Effector memory CD4-positive, alpha-beta T cell (primary cell): ENCODE results near the gene GPR152.

Source experiments
- DNase-seq, 3 donors: peaks; one replicate each; pipeline ENCODE4 v3.0.0-alpha.2; 2020
- H3K27ac ChIP-seq: 2 replicates; pipeline ENCODE4 v1.7.0; 2013; ENCODE audit warnings: mild to moderate bottlenecking, low read length, moderate library complexity; ENCODE audit not compliant: insufficient read depth, poor library complexity, severe bottlenecking
- H3K27me3 ChIP-seq: replicated peaks from 2 replicates; pipeline ENCODE4 v1.7.0; 2013; ENCODE audit warnings: mild to moderate bottlenecking, low read length; ENCODE audit not compliant: insufficient read depth, control insufficient read depth, poor library complexity, severe bottlenecking
- H3K36me3 ChIP-seq: 2 replicates; pipeline ENCODE4 v1.7.0; 2013; ENCODE audit warnings: mild to moderate bottlenecking, low read length, moderate library complexity; ENCODE audit not compliant: control insufficient read depth, insufficient read depth
- H3K4me1 ChIP-seq: 2 replicates; pipeline ENCODE4 v1.7.0; 2013; ENCODE audit warnings: low read length, mild to moderate bottlenecking; ENCODE audit not compliant: control insufficient read depth, insufficient read depth, poor library complexity, severe bottlenecking
- H3K4me3 ChIP-seq: 2 replicates; pipeline ENCODE4 v1.7.0; 2013; ENCODE audit warnings: low read length, low read depth, mild to moderate bottlenecking; ENCODE audit not compliant: insufficient read depth, poor library complexity, severe bottlenecking
- H3K9me3 ChIP-seq: 2 replicates; pipeline ENCODE4 v1.7.0; 2013; ENCODE audit warnings: mild to moderate bottlenecking, low read length, moderate library complexity; ENCODE audit not compliant: control insufficient read depth

The GPR152 gene

GRCh38 chr11:67423466-67423865 lies 29.1 kb downstream of the GPR152 start:
- Histone ChIP-seq H3K4me1 (peaks cover 34% of the 10 kb centered on the region), H3K27me3 (no peaks in the 10 kb centered on the region), H3K9me3 (no peaks in the 10 kb centered on the region), H3K4me3 (no peak overlapping the region), H3K36me3 (no peaks in the 10 kb centered on the region), H3K27ac (no peak overlapping the region)
- DNase-seq = no peak

- Histone ChIP-seq H3K36me3 (no peaks in the 10 kb centered on the region), H3K4me3 (no peak overlapping the region), H3K27me3 (no peaks in the 10 kb centered on the region), H3K9me3 (no peaks in the 10 kb centered on the region), H3K4me1 (peaks cover 39% of the 10 kb centered on the region), H3K27ac (no peak overlapping the region)
- no peak for DNase-seq
Measured at GRCh38 chr11:67422891-67423290, 29.6 kb downstream of the GPR152 start.

DNA sequence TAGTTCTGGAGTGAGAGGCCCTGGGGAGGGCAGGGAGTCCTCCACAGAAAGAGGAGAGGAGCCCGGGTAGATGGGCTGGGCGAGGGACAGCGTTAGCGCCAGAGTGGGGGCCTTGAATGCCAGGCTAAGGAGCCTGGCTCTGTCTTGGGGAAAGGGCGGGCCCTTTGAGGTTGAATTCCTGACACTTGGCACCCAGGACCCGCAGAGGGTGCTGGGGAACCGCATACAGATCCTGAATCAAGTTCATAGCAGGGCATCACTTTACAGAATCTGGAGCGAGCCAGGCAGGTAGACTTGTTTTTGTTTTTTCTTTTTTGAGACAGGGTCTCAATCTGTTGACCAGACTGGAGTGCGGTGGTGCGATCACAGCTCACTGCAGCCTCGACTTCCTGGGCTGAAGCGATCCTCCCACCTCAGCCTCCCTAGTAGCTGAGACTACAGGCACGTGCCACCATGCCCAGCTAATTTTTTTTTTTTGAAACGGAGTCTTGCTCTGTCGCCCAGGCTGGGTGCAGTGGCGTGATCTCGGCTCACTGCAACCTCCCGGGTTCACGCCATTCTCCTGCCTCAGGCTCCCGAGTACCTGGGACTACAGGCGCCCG lies 31.0 kb downstream of the GPR152 start:
- H3K27ac ChIP-seq = peak overlapping the region; percentile 68
- no peaks in the 10 kb centered on the region for H3K36me3 ChIP-seq
- no peaks in the 10 kb centered on the region for H3K9me3 ChIP-seq
- DNase-seq = no peak
- no peak overlapping the region for H3K4me3 ChIP-seq
- H3K27me3 ChIP-seq = no peaks in the 10 kb centered on the region
- peaks cover 45% of the 10 kb centered on the region for H3K4me1 ChIP-seq

GRCh38 chr11:67420646-67421429 lies 31.7 kb downstream of the GPR152 start:
- H3K4me3 ChIP-seq = peak overlapping the region; percentile 53

GRCh38 chr11:67420147-67420645 lies 32.3 kb downstream of the GPR152 start:
- Histone ChIP-seq H3K27me3 (no peaks in the 10 kb centered on the region), H3K4me3 (peak overlapping the region; percentile 53), H3K27ac (peak overlapping the region; percentile 68), H3K36me3 (no peaks in the 10 kb centered on the region), H3K4me1 (peaks cover 55% of the 10 kb centered on the region), H3K9me3 (no peaks in the 10 kb centered on the region)
- no peak for DNase-seq

More at GRCh38 chr11:67420646-67421429, 31.7 kb downstream of the GPR152 start:
- Histone ChIP-seq H3K27ac (peak overlapping the region; percentile 68), H3K9me3 (no peaks in the 10 kb centered on the region), H3K27me3 (no peaks in the 10 kb centered on the region), H3K4me1 (peaks cover 52% of the 10 kb centered on the region), H3K36me3 (no peaks in the 10 kb centered on the region)
- peak; percentile 96 to 98 (median 97) for DNase-seq

GRCh38 chr11:67419325-67420049 lies 33.0 kb downstream of the GPR152 start:
- H3K4me1 ChIP-seq = peaks cover 62% of the 10 kb centered on the region
- peak overlapping the region; percentile 68 for H3K27ac ChIP-seq
- H3K36me3 ChIP-seq = no peaks in the 10 kb centered on the region
- H3K4me3 ChIP-seq = peak overlapping the region; percentile 53
- H3K9me3 ChIP-seq = no peaks in the 10 kb centered on the region
- DNase-seq = no peak
- no peaks in the 10 kb centered on the region for H3K27me3 ChIP-seq

GRCh38 chr11:67418476-67419281 lies 33.9 kb downstream of the GPR152 start:
- peak overlapping the region; percentile 53 for H3K4me3 ChIP-seq
- no peaks in the 10 kb centered on the region for H3K36me3 ChIP-seq
- no peak for DNase-seq
- no peaks in the 10 kb centered on the region for H3K27me3 ChIP-seq
- H3K27ac ChIP-seq = peak overlapping the region; percentile 78
- H3K4me1 ChIP-seq = peaks cover 64% of the 10 kb centered on the region
- no peaks in the 10 kb centered on the region for H3K9me3 ChIP-seq

DNA sequence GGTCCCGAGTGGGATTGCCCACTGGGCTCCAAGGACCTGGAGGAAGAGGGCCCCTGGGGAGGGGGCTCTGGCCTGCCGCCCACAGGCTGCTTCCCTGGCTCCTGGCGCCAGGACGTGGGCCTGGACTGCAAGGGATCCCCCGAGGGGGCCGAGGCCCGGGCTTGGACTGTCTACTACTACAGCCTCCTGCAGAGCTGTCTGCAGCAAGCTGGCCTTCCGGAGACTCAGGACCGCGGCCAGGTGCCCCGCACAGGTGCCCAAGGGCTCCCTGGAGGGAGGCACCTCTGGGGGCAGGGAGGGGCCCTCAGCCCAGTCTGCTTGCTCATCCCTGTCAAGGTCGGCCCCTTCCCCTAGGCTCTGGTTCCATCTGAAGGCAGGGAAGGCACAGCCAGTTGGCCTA lies 35.1 kb downstream of the GPR152 start:
- Histone ChIP-seq H3K27ac (peak overlapping the region; percentile 78), H3K4me3 (peak overlapping the region; percentile 31), H3K4me1 (peaks cover 77% of the 10 kb centered on the region), H3K27me3 (no peaks in the 10 kb centered on the region), H3K36me3 (no peaks in the 10 kb centered on the region), H3K9me3 (no peaks in the 10 kb centered on the region)
- DNase-seq = no peak

DNA sequence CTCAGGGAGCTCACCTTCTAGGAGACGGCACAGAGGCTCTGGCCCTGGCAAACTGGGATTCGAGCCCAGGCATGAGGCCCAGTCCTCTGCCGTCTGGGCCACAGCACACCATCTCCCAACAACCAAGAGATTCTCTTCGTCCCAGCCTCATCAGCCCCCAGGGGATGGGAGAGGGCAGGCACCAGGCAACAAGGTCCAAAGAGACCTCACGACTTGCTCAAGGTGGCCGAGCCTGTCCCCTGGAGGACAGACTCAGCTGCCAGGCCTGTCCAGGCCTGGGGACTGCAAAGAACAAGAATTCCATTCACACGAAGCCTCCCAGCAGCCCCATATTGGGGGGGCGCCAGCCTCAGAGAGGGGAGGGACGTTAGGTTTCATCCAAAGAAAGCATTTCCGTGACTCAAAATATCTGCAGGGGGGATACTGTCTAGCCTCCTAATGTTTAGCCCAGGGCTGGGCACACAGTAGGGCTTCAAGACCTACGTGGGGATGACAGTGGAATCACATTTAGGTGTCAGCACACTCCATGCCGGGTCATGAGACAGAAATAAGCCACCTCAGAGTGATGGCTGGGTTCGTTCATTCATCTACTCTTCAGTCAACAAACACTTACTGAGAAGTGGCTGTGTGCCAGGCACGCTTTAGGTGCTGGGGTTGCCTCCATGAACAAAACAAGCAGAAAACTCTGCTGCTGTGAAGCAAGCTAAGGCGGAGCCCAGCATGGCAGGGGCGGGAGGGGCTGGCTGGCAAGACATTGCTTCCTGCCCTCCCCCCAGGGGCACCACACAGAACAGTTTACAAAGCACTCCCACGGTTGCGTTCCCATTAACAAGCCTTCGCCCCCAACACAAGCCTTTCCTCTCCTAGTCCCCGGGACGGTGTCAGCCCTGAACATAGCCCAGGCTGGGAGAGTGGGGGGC lies 35.9 kb downstream of the GPR152 start:
- Histone ChIP-seq H3K27me3 (no peaks in the 10 kb centered on the region), H3K36me3 (no peaks in the 10 kb centered on the region), H3K4me1 (peaks cover 84% of the 10 kb centered on the region), H3K4me3 (peak overlapping the region; percentile 31), H3K27ac (peak overlapping the region; percentile 78), H3K9me3 (no peaks in the 10 kb centered on the region)
- DNase-seq = peak; percentile 51 to 77 (median 70)
